ENCODE results near the gene CES4A. TPM values are rescaled to one million over a fixed set of nuclear protein-coding genes. Genes with fewer than 3 reads are reported as not detected.
A peak's percentile ranks its signal among the peaks of the same experiment; 100 is the strongest.

The CES4A gene
- total and polyA plus RNA-seq, 2 donors (not counting 1 experiment from before 2014, with no cell fraction given): 1.3 to 2.1 TPM

DNA sequence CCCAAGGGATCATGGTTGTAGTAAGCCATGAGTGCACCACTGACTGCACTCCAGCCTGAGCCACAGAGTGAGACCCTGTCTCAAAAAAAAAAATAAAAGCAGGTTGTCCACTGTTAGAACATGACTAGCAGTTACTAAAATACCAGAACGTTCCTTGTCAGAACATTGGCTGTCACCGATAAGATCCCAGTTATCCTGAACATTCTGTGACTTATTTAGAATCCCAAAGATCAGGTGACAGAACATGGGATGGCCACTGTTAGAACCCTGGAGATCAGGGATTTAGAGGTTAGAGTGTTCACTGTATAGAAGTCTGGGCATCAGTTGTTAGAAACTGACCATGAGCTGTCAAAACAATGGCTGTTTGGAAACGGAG is 8.6 kb downstream of the CES4A start:
- TF ChIP-seq, protein P1, sequence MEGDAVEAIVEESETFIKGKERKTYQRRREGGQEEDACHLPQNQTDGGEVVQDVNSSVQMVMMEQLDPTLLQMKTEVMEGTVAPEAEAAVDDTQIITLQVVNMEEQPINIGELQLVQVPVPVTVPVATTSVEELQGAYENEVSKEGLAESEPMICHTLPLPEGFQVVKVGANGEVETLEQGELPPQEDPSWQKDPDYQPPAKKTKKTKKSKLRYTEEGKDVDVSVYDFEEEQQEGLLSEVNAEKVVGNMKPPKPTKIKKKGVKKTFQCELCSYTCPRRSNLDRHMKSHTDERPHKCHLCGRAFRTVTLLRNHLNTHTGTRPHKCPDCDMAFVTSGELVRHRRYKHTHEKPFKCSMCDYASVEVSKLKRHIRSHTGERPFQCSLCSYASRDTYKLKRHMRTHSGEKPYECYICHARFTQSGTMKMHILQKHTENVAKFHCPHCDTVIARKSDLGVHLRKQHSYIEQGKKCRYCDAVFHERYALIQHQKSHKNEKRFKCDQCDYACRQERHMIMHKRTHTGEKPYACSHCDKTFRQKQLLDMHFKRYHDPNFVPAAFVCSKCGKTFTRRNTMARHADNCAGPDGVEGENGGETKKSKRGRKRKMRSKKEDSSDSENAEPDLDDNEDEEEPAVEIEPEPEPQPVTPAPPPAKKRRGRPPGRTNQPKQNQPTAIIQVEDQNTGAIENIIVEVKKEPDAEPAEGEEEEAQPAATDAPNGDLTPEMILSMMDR (conservative IDR thresholded peaks at IDR 0.05 in 1 of 2, IDR thresholded peaks at IDR 0.05 in 1 of 2; ENCODE audit: low read depth in 1 of 2, low read length in 2 of 2): no peak
- no peak for TF ChIP-seq EZH2 (IDR thresholded peaks at IDR 0.05; ENCODE audit: low read length, missing control alignments)
- Histone ChIP-seq H3K36me3 (ENCODE audit: control insufficient read depth, insufficient read depth, low read length) (no peaks in the 10 kb centered on the region), H4K20me1 (ENCODE audit: control insufficient read depth, extremely low read depth, insufficient read depth, low read length) (no peaks in the 10 kb centered on the region), H3K4me2 (ENCODE audit: extremely low read depth, insufficient read depth, low read length) (no peak overlapping the region), H3K27me3 (ENCODE audit: control insufficient read depth, insufficient read depth, low read length) (no peaks in the 10 kb centered on the region), H3K4me3 (replicated peaks in 1 of 4; ENCODE audit: control extremely low read depth in 1 of 4, insufficient read depth in 1 of 4, low read depth in 3 of 4, low read length in 4 of 4) (no peak overlapping the region), H3K27ac (ENCODE audit: insufficient read depth, low read length) (no peak overlapping the region), H2AFZ (ENCODE audit: low read length) (no peak overlapping the region), H3K9me3 (ENCODE audit: control insufficient read depth, insufficient read depth, low read depth, low read length) (no peaks in the 10 kb centered on the region), H3K79me2 (ENCODE audit: control insufficient read depth, insufficient read depth, low read length) (no peaks in the 10 kb centered on the region), H3K4me1 (ENCODE audit: control insufficient read depth, extremely low read depth, insufficient read depth, low read length) (peaks cover 3% of the 10 kb centered on the region), H3K9ac (ENCODE audit: insufficient read depth, low read length) (no peak overlapping the region)
- no peak for DNase-seq (ENCODE audit: low read depth in 2 of 2)

DNA sequence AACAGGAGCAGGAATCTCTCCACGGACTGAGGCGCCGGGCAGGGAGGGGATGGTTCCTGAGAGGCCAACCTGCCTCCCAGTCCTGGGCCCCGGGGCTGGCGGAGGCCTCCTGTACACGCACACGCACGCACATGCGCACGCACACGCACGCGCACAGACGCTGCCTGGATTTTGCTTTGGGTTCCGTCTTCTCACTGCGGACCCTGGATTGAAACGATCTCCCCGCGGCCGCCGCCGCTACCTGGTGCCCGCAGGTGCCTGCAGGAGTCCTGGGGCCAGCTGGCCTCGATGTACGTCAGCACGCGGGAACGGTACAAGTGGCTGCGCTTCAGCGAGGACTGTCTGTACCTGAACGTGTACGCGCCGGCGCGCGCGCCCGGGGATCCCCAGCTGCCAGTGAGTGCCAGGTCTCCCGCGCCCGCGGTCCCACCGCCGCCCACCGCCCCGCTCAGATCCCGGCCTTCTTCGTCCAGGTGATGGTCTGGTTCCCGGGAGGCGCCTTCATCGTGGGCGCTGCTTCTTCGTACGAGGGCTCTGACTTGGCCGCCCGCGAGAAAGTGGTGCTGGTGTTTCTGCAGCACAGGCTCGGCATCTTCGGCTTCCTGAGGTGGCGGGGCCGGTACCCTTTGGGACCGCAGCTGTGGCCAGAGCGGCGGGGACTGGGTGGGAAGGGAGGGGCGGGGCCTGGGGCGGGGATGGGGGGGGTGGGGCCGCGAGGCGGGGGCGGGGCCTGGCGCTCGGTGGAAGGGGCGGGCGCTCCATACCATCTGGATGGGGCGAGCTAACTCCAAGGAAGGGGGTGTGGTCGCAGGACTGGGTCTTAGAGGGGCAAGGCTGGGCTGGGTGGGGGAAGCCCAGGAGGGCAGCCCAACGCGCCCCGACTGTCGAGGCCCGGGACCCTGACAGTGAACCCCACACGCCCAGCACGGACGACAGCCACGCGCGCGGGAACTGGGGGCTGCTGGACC is 12.3 kb downstream of the CES4A start:
- Histone ChIP-seq H3K27ac (ENCODE audit: insufficient read depth, low read length) (no peak overlapping the region), H3K9ac (ENCODE audit: insufficient read depth, low read length) (peak overlapping the region; percentile 16), H3K79me2 (ENCODE audit: control insufficient read depth, insufficient read depth, low read length) (no peaks in the 10 kb centered on the region), H3K36me3 (ENCODE audit: control insufficient read depth, insufficient read depth, low read length) (no peaks in the 10 kb centered on the region), H3K4me2 (ENCODE audit: extremely low read depth, insufficient read depth, low read length) (peak overlapping the region; percentile 87), H3K4me1 (ENCODE audit: control insufficient read depth, extremely low read depth, insufficient read depth, low read length) (peaks cover 3% of the 10 kb centered on the region), H4K20me1 (ENCODE audit: control insufficient read depth, extremely low read depth, insufficient read depth, low read length) (no peaks in the 10 kb centered on the region), H3K4me3 (replicated peaks in 1 of 4; ENCODE audit: control extremely low read depth in 1 of 4, insufficient read depth in 1 of 4, low read depth in 3 of 4, low read length in 4 of 4) (peak overlapping the region; percentile 41 to 51 (median 46)), H2AFZ (ENCODE audit: low read length) (peak overlapping the region; percentile 73), H3K27me3 (ENCODE audit: control insufficient read depth, insufficient read depth, low read length) (peaks cover 3% of the 10 kb centered on the region), H3K9me3 (ENCODE audit: control insufficient read depth, insufficient read depth, low read depth, low read length) (no peaks in the 10 kb centered on the region)
- peak in 1 of 2 donors; percentile 18 for DNase-seq (ENCODE audit: low read depth in 2 of 2)
- no peak for TF ChIP-seq EZH2 (IDR thresholded peaks at IDR 0.05; ENCODE audit: low read length, missing control alignments)
- TF ChIP-seq, protein P1 (conservative IDR thresholded peaks at IDR 0.05 in 1 of 2, IDR thresholded peaks at IDR 0.05 in 1 of 2; ENCODE audit: low read depth in 1 of 2, low read length in 2 of 2): no peak

DNA sequence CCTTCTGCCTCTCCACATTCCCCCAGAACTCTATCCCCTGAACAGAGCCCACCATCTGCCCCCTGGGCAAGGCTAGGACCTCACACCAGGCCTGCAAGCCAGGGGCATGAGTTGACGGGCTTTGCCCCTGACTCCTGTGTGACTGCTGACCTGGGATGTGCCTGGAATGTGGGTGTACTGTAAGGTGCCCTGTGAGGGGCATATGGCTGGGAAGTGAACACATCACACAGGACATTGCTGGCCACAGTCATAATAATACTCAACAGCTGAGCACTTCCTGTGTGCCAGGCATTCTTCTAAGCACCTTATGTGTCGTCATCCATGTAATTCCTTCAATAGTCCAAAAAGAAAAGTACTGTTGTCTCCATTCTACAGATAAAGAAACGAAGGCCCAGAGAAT is 13.3 kb downstream of the CES4A start:
- Histone ChIP-seq H3K4me2 (ENCODE audit: extremely low read depth, insufficient read depth, low read length) (no peak overlapping the region), H4K20me1 (ENCODE audit: control insufficient read depth, extremely low read depth, insufficient read depth, low read length) (no peaks in the 10 kb centered on the region), H3K4me3 (replicated peaks in 1 of 4; ENCODE audit: control extremely low read depth in 1 of 4, insufficient read depth in 1 of 4, low read depth in 3 of 4, low read length in 4 of 4) (no peak overlapping the region), H2AFZ (ENCODE audit: low read length) (no peak overlapping the region), H3K9ac (ENCODE audit: insufficient read depth, low read length) (no peak overlapping the region), H3K27ac (ENCODE audit: insufficient read depth, low read length) (no peak overlapping the region), H3K36me3 (ENCODE audit: control insufficient read depth, insufficient read depth, low read length) (no peaks in the 10 kb centered on the region), H3K27me3 (ENCODE audit: control insufficient read depth, insufficient read depth, low read length) (peaks cover 3% of the 10 kb centered on the region), H3K9me3 (ENCODE audit: control insufficient read depth, insufficient read depth, low read depth, low read length) (no peaks in the 10 kb centered on the region), H3K4me1 (ENCODE audit: control insufficient read depth, extremely low read depth, insufficient read depth, low read length) (peaks cover 3% of the 10 kb centered on the region), H3K79me2 (ENCODE audit: control insufficient read depth, insufficient read depth, low read length) (no peaks in the 10 kb centered on the region)
- TF ChIP-seq, protein P1 (conservative IDR thresholded peaks at IDR 0.05 in 1 of 2, IDR thresholded peaks at IDR 0.05 in 1 of 2; ENCODE audit: low read depth in 1 of 2, low read length in 2 of 2): no peak
- TF ChIP-seq EZH2 (IDR thresholded peaks at IDR 0.05; ENCODE audit: low read length, missing control alignments): no peak
- no peak for DNase-seq (ENCODE audit: low read depth in 2 of 2)

All from fibroblast of lung (primary cell).